UCSD-AML1 (cell line): ENCODE data around the gene DET1.

Source experiments
- DNase-seq: peaks from one replicate; lab custom pipeline; 2025; ENCODE audit not compliant: unreplicated experiment; lab: John Stamatoyannopoulos, UW

DET1 gene

DNA sequence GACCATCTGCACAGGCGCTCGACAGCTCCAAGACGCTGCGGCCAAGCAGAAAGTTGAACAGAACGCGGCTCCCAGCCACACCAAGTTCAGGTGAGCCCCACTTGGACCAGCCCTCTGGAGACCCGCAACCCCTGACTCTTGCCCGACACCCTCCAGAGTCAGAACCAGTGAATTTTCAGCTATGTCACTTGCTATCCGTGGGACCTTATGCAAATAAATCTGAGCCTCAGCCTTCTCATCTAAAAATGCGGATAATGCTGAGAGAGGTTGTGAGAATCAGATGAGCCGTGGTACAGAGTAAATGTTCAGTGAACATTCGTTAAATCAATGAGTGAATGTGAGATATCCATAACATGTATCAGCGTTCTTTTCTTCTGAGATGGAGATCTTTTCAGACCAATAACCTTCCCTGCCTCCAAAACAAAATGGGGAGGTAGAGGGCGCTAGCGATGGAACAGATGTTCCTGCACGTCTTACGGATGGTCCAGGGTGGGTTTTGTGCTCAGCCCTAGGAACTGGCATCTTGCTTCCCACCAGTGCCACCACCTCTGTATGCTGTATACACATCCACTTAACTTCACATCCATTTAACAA is 78.4 kb downstream of the DET1 start:
- no peak for DNase-seq

GRCh38 chr15:88467073-88467934 is 79.2 kb downstream of the DET1 start, which contains the start of the genes MRPL46 and MRPS11:
MRPL46 (minus strand) TSS chr15:88467388; CDS start chr15:88467377, 11 bp downstream.
MRPS11 (plus strand) TSS chr15:88467708; CDS start chr15:88467718, 10 bp downstream.
- DNase-seq, result peak; percentile 86

DNA sequence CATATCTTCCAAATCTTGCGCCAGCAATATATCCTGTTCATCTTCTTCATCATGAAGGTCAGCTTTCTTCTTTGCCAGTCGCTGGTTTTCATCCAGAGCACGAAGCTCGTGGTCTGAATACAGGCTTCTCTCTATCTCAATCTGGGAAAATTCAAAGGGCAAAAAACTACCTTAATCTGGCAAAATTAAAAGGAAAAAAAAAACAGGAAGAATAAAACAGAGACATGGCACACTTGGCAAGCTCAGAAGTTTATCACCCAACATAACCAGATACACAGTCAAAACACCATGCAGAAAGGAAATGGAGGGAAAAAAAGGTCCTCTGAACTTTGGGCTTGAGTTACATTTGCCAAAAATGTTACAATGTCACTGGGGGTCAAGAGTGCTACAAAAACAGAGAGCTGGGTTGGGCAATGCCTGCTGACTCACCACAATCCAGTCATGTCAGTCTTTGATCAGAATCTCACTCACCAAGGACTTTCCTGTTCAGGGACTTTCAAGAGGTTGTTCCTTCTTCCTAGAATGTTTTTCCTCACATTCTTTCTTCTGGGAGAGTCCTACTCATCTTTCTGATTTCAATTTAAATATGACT is 80.8 kb downstream of the DET1 start:
- DNase-seq, result no peak

DNA sequence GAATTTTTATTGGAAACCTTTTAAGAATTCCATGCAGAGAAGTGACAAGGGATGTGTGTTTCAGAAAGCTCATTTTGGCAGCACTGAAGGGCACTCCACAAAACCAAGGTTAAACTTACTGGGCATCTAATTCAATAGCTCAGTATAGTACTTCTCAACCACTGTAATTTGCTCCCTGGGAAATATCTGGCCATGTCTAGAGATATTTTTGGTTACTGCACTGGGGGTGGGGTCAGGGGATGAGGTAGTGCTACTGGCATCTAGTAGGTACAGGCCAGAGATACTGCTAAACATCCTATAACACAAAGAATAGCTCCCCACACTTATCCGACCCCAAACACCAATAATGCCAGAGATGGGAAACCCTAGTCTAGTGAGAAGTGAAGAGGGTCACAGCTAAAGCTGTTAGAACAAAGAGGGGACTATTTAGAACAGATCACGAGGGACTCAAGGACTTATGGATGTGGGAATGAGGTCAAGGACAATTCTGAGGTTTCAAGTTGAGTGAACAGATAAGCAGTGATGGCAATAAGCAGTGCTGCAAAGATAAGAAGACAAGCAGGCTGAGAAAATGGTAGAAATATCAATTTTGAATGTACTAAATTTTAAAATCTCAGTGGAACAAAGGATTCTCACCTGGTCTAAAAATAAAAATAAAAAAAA is 82.5 kb downstream of the DET1 start:
- DNase-seq, result no peak
